Parathyroid adenoma (tissue), 2 donors: ENCODE data around the gene RALGAPB.
"Not testable (repeated sequence)": the region's sequence is repeated elsewhere in the genome, so short reads cannot be mapped to it uniquely, and the experiment has no call there.

Experiments
- H2AFZ ChIP-seq: fragments of 300-600 bp; sonication (generic); one replicate; pipeline ENCODE4 v1.7.0; 2017; ENCODE audit warnings: antibody characterized with exemption, mild to moderate bottlenecking
- H3K27ac ChIP-seq: fragments of 300-600 bp; sonication (generic); one replicate; pipeline ENCODE4 v1.7.0; 2017
- H3K27me3 ChIP-seq: fragments of 300-600 bp; sonication (generic); one replicate; pipeline ENCODE4 v1.7.0; 2017; ENCODE audit warnings: low read length; ENCODE audit not compliant: control insufficient read depth, insufficient read depth
- H3K36me3 ChIP-seq: fragments of 300-600 bp; sonication (generic); one replicate; pipeline ENCODE4 v1.7.0; 2017; ENCODE audit warnings: low read length; ENCODE audit not compliant: control insufficient read depth, insufficient read depth
- H3K4me1 ChIP-seq: fragments of 300-600 bp; sonication (generic); one replicate; pipeline ENCODE4 v1.7.0; 2017; ENCODE audit warnings: control low read depth
- H3K4me2 ChIP-seq: fragments of 300-600 bp; sonication (generic); one replicate; pipeline ENCODE4 v1.7.0; 2017; ENCODE audit warnings: low read length
- H3K4me3 ChIP-seq: fragments of 300-600 bp; sonication (generic); one replicate; pipeline ENCODE4 v1.7.0; 2017; ENCODE audit warnings: low read depth, low read length
- H3K79me2 ChIP-seq: fragments of 300-600 bp; sonication (generic); one replicate; pipeline ENCODE4 v1.7.0; 2017; ENCODE audit warnings: control low read depth
- H3K9ac ChIP-seq: fragments of 300-600 bp; sonication (generic); one replicate; pipeline ENCODE4 v1.7.0; 2017; ENCODE audit warnings: mild to moderate bottlenecking
- H3K9me3 ChIP-seq: fragments of 300-600 bp; sonication (generic); one replicate; pipeline ENCODE4 v1.7.0; 2017; ENCODE audit warnings: low read length; ENCODE audit not compliant: control insufficient read depth
- TF ChIP-seq, protein P1 (sequence below): fragments of 300-600 bp; sonication (generic); IDR thresholded peaks from one replicate; pipeline ENCODE4 v1.7.0; 2017; ENCODE audit warnings: antibody characterized with exemption, mild to moderate bottlenecking
- donor health status: primary hyperparathyroidism.

The RALGAPB gene

DNA sequence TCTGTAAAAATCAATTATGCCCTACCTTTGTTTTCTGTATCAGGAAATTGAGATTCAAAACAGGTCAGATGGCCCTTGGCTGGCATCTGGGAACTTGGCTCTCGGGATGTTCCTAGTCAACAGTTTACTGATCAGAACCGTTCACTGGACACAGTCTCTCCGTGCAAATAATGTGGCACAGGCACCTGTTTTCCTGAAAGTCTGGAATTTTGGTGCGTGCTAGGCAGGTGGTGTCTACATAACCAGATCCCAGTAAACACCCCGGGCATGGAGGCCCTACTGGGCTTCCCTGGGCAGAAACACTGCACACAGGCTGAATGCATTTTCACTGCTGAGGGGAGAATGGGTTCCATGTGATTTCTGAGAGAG is 45.0 kb upstream of the RALGAPB start:
- TF ChIP-seq, protein P1, sequence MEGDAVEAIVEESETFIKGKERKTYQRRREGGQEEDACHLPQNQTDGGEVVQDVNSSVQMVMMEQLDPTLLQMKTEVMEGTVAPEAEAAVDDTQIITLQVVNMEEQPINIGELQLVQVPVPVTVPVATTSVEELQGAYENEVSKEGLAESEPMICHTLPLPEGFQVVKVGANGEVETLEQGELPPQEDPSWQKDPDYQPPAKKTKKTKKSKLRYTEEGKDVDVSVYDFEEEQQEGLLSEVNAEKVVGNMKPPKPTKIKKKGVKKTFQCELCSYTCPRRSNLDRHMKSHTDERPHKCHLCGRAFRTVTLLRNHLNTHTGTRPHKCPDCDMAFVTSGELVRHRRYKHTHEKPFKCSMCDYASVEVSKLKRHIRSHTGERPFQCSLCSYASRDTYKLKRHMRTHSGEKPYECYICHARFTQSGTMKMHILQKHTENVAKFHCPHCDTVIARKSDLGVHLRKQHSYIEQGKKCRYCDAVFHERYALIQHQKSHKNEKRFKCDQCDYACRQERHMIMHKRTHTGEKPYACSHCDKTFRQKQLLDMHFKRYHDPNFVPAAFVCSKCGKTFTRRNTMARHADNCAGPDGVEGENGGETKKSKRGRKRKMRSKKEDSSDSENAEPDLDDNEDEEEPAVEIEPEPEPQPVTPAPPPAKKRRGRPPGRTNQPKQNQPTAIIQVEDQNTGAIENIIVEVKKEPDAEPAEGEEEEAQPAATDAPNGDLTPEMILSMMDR = no peak
- H3K36me3 ChIP-seq = no peaks in the 10 kb centered on the region
- peaks cover 4% of the 10 kb centered on the region for H3K79me2 ChIP-seq

DNA sequence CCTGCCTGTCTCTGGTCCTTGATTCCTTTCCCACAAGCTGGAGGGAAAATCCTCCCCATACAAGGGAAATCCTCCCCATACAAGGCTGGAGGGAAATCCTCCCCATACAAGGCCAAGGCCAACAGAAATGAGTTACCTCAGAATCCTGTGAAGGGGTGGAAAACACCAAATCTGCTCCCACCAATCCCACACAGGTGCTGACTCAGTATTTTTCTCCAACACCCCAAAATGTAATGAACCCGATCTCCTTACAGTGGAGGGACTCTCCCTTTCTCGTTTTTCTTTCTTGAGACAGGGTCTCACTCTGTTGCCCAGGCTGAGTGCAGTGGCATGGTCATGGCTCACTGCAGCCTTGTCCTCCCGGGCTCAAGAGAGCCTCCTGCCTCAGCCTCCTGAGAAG is 43.8 kb upstream of the RALGAPB start:
- H3K36me3 ChIP-seq = no peaks in the 10 kb centered on the region
- H3K9me3 ChIP-seq = no peaks in the 10 kb centered on the region
- no peak overlapping the region for H3K4me2 ChIP-seq
- no peak overlapping the region for H3K4me3 ChIP-seq
- no peaks in the 10 kb centered on the region for H3K4me1 ChIP-seq
- no peak overlapping the region for H3K9ac ChIP-seq
- H3K27me3 ChIP-seq = no peaks in the 10 kb centered on the region
- no peak overlapping the region for H3K27ac ChIP-seq
- no peak overlapping the region for H2AFZ ChIP-seq
- TF ChIP-seq, protein P1 = no peak
- peaks cover 7% of the 10 kb centered on the region for H3K79me2 ChIP-seq

More for the DNA sequence above, 45.0 kb upstream of the RALGAPB start:
- Histone ChIP-seq H2AFZ (no peak overlapping the region), H3K9me3 (no peaks in the 10 kb centered on the region), H3K4me3 (no peak overlapping the region), H3K4me1 (no peaks in the 10 kb centered on the region), H3K9ac (no peak overlapping the region), H3K4me2 (no peak overlapping the region), H3K27ac (no peak overlapping the region), H3K27me3 (no peaks in the 10 kb centered on the region)

DNA sequence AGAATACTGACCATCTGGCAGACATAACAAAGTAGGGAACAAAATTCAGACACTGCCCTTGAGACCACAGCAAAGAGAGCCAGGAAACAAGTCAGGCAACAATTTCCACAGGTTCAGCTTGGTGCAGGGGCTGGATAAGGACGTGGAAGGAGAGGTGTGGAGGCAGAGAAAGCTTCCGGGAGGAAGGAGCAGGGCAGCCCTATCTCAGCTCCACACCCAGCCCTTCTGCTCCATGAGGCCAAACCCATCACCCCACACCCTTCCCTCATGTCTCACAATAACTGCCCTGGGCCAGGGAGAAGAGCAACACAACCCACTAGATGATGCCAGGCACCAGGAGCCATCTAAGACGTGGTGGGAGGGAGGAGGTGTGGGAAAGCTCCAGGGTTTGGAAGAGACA is 43.3 kb upstream of the RALGAPB start:
- Histone ChIP-seq H3K4me2 (no peak overlapping the region), H3K9ac (no peak overlapping the region), H3K79me2 (peaks cover 7% of the 10 kb centered on the region), H3K27ac (no peak overlapping the region), H3K4me1 (no peaks in the 10 kb centered on the region), H3K36me3 (no peaks in the 10 kb centered on the region), H2AFZ (no peak overlapping the region), H3K4me3 (no peak overlapping the region), H3K9me3 (no peaks in the 10 kb centered on the region), H3K27me3 (no peaks in the 10 kb centered on the region)
- TF ChIP-seq, protein P1 = no peak

DNA sequence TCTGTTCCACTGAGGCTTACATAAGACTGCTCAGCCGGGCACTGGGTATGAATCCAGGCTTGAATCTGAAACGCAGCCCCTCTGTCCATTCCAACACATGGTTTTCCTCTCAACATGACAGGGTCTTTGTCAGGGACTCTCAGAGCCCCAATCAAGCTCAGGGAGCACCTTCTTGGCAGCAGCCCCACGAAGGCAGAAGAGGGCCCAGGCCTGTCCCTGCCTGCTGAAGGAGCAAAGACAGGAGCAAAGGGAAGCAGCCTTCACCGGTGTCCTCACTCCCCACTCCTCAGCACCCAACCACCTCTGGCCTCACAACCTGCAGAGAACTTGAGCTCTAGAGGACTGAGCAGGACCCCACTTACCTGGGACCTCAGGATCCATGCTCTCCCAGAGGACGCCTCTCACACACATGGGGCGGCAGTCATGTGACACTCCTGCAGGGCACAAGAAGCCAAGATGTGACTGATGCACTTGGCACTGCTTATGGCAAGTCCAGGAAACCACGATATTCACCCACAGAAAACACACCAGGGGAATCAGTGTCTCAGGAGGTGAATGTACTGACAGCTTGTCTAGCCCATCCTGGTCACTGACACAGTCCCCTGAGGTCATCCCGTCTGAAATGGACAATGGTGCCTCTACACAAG is 41.8 kb upstream of the RALGAPB start:
- Histone ChIP-seq H3K79me2 (peaks cover 10% of the 10 kb centered on the region), H3K4me2 (no peak overlapping the region), H3K27me3 (no peaks in the 10 kb centered on the region), H3K4me3 (no peak overlapping the region), H3K4me1 (no peaks in the 10 kb centered on the region), H2AFZ (no peak overlapping the region), H3K9me3 (no peaks in the 10 kb centered on the region), H3K9ac (no peak overlapping the region), H3K27ac (no peak overlapping the region), H3K36me3 (no peaks in the 10 kb centered on the region)
- TF ChIP-seq, protein P1 = no peak

DNA sequence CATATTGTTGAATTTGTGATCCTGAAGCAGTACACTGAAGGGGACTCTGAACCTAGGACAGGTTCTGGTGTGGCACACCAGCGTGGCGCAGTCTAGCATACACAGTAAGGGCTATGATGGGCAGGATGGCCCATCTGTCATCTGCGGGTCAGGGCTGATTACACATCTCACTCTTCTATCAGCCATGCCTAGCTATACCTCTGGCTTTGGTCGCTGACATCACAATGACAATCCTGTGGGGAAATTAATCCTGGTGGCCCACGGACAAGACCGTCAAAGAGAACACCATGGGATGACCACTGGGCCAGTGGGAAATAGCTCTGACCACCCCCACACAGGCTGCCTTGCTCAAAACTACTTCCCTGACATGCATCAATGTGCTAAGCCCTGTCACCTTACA is 40.4 kb upstream of the RALGAPB start:
- peaks cover 8% of the 10 kb centered on the region for H3K79me2 ChIP-seq
- no peak overlapping the region for H3K9ac ChIP-seq
- no peaks in the 10 kb centered on the region for H3K9me3 ChIP-seq
- TF ChIP-seq, protein P1 = no peak
- H3K36me3 ChIP-seq = no peaks in the 10 kb centered on the region
- no peak overlapping the region for H3K4me3 ChIP-seq
- H2AFZ ChIP-seq = no peak overlapping the region
- no peak overlapping the region for H3K27ac ChIP-seq
- H3K4me2 ChIP-seq = no peak overlapping the region
- H3K4me1 ChIP-seq = no peaks in the 10 kb centered on the region
- no peaks in the 10 kb centered on the region for H3K27me3 ChIP-seq

DNA sequence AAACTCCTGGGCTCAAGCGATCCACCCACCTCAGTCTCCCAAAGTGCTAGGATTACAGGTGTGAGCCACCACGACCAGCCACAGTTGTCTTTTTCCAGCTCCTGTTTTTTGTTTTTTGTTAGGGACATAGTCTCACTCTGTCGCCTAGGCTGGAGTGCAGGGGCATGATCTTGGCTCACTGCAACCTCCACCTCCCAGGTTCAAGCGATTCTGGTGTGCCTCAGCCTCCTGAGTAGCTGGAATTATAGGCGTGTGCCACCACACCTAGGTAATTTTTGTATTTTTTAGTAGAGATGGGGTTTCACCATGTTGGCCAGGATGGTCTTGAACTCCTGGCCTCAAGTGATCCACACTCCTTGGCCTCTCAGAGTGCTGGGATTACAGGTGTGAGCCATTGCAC is 39.8 kb upstream of the RALGAPB start:
- not testable (repeated sequence) for H3K36me3 ChIP-seq, H3K9ac ChIP-seq

More for the DNA sequence above, 39.8 kb upstream of the RALGAPB start:
- not testable (repeated sequence) for H3K4me1 ChIP-seq, H3K9me3 ChIP-seq, H3K27me3 ChIP-seq, H2AFZ ChIP-seq, H3K4me2 ChIP-seq, H3K79me2 ChIP-seq, H3K27ac ChIP-seq, H3K4me3 ChIP-seq
